ENCODE measurements around the gene DOCK1. TPM values are rescaled to one million over a fixed set of nuclear protein-coding genes. Genes with fewer than 3 reads are reported as not detected.

DOCK1 gene
- total RNA-seq, 1 experiment from 2014 or later: 82.2 TPM

DNA sequence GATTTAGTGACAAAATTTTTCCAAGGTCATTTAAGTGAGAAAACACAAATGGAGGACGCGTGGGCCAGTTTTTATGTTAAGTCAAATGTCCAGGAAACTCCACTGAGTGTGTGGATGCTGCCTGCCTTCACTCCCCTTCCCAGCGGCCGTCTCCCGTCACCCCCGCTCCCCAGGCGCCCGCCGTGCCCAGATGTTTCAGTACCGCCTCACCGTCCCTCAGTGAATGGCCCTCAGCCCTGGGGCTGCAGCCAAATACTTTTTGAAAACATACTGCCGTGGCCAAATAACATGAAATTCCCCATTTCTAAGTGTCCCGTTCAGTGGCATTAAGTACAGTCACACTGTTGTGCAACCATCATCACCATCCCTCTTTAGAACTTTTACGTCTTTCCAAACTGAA lies 159.2 kb downstream of the DOCK1 start:
- Mint-ChIP-seq H3K36me3 (ENCODE audit: insufficient read depth, unreplicated experiment) (peaks cover 80% of the 10 kb centered on the region), H3K9me3 (ENCODE audit: unreplicated experiment) (peaks cover 7% of the 10 kb centered on the region), H3K27me3 (ENCODE audit: insufficient read depth, unreplicated experiment) (no peaks in the 10 kb centered on the region), H3K4me1 (ENCODE audit: low read depth, unreplicated experiment) (no peaks in the 10 kb centered on the region), H3K4me3 (ENCODE audit: unreplicated experiment) (no peak overlapping the region), H3K27ac (ENCODE audit: unreplicated experiment) (no peak overlapping the region)
- CTCF ChIA-PET: no interaction called here
- no peaks in the 10 kb centered on the region for H3K27me3 ChIP-seq (replicated peaks; ENCODE audit: control insufficient read depth, insufficient read depth, low read length)
- peaks cover under 1% of the 10 kb centered on the region; the same call in 1 of the 2 replicates for H3K9me3 ChIP-seq
- POLR2A ChIA-PET: no interaction called here
- H3K4me3 ChIP-seq (ENCODE audit: low read depth, low read length): no peak overlapping the region
- H3K36me3 ChIP-seq (ENCODE audit: control insufficient read depth, insufficient read depth, low read length): no peaks in the 10 kb centered on the region
- H3K4me1 ChIP-seq: no peaks in the 10 kb centered on the region
- no TSS peak for BruUV-seq (replicated peaks)
- no peak for DNase-seq
- intact Hi-C loops (cut with micrococcal nuclease; ENCODE audit: unreplicated experiment): no loop called here
- TF ChIP-seq, protein P1, sequence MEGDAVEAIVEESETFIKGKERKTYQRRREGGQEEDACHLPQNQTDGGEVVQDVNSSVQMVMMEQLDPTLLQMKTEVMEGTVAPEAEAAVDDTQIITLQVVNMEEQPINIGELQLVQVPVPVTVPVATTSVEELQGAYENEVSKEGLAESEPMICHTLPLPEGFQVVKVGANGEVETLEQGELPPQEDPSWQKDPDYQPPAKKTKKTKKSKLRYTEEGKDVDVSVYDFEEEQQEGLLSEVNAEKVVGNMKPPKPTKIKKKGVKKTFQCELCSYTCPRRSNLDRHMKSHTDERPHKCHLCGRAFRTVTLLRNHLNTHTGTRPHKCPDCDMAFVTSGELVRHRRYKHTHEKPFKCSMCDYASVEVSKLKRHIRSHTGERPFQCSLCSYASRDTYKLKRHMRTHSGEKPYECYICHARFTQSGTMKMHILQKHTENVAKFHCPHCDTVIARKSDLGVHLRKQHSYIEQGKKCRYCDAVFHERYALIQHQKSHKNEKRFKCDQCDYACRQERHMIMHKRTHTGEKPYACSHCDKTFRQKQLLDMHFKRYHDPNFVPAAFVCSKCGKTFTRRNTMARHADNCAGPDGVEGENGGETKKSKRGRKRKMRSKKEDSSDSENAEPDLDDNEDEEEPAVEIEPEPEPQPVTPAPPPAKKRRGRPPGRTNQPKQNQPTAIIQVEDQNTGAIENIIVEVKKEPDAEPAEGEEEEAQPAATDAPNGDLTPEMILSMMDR (IDR thresholded peaks at IDR 0.05; ENCODE audit: insufficient read depth in 1 of 2, low read depth in 1 of 2, low read length in 1 of 2, severe bottlenecking in 1 of 2, unreplicated experiment in 1 of 2): no peak

- H3K36me3 Mint-ChIP-seq (ENCODE audit: insufficient read depth, unreplicated experiment): peaks cover 65% of the 10 kb centered on the region
- Histone ChIP-seq H3K9me3 (no peaks in the 10 kb centered on the region), H3K4me3 (ENCODE audit: low read depth, low read length) (no peak overlapping the region), H3K36me3 (ENCODE audit: control insufficient read depth, insufficient read depth, low read length) (no peaks in the 10 kb centered on the region), H3K4me1 (no peaks in the 10 kb centered on the region), H3K27me3 (replicated peaks; ENCODE audit: control insufficient read depth, insufficient read depth, low read length) (no peaks in the 10 kb centered on the region)
- no TSS peak for BruUV-seq (replicated peaks)
- no peak overlapping the region for H3K27ac Mint-ChIP-seq (ENCODE audit: unreplicated experiment)
- intact Hi-C loops (cut with micrococcal nuclease; ENCODE audit: unreplicated experiment): no loop called here
- no peak overlapping the region for H3K4me3 Mint-ChIP-seq (ENCODE audit: unreplicated experiment)
- H3K27me3 Mint-ChIP-seq (ENCODE audit: insufficient read depth, unreplicated experiment): no peaks in the 10 kb centered on the region
- ChIA-PET CTCF (no interaction called here), POLR2A (no interaction called here)
- TF ChIP-seq, protein P1 (IDR thresholded peaks at IDR 0.05; ENCODE audit: insufficient read depth in 1 of 2, low read depth in 1 of 2, low read length in 1 of 2, severe bottlenecking in 1 of 2, unreplicated experiment in 1 of 2): no peak
- no peaks in the 10 kb centered on the region for H3K9me3 Mint-ChIP-seq (ENCODE audit: unreplicated experiment)
- H3K4me1 Mint-ChIP-seq (ENCODE audit: low read depth, unreplicated experiment): no peaks in the 10 kb centered on the region
- no peak for DNase-seq
Observed at GRCh38 chr10:127067542-127068194, 162.4 kb downstream of the DOCK1 start.

DNA sequence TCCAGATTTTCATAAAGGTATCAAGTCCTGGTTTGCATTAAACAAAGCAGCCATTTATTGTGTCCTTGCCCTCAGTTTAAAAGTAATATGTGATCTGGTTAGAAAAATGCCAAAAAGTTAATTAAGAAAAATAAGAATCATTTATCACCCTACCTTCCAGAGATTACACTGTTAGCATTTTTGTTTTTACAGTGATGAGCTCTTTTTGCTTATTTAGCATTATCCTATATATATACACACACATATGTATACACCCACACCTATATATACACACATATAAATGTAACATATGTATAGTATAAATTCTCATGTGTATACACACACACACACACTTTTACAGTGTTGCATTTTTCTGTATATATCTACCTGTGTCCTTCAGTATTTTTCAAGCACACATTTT lies 163.3 kb downstream of the DOCK1 start:
- no peaks in the 10 kb centered on the region for H3K4me1 ChIP-seq
- intact Hi-C loops (cut with micrococcal nuclease; ENCODE audit: unreplicated experiment): no loop called here
- H3K36me3 ChIP-seq (ENCODE audit: control insufficient read depth, insufficient read depth, low read length): no peaks in the 10 kb centered on the region
- Mint-ChIP-seq H3K36me3 (ENCODE audit: insufficient read depth, unreplicated experiment) (peaks cover 62% of the 10 kb centered on the region), H3K27me3 (ENCODE audit: insufficient read depth, unreplicated experiment) (no peaks in the 10 kb centered on the region), H3K9me3 (ENCODE audit: unreplicated experiment) (no peaks in the 10 kb centered on the region), H3K4me3 (ENCODE audit: unreplicated experiment) (no peak overlapping the region), H3K27ac (ENCODE audit: unreplicated experiment) (no peak overlapping the region), H3K4me1 (ENCODE audit: low read depth, unreplicated experiment) (no peaks in the 10 kb centered on the region)
- CTCF ChIA-PET: no interaction called here
- POLR2A ChIA-PET: no interaction called here
- no peaks in the 10 kb centered on the region for H3K9me3 ChIP-seq
- DNase-seq: no peak
- no peaks in the 10 kb centered on the region for H3K27me3 ChIP-seq (replicated peaks; ENCODE audit: control insufficient read depth, insufficient read depth, low read length)
- BruUV-seq (replicated peaks): no TSS peak
- TF ChIP-seq, protein P1 (IDR thresholded peaks at IDR 0.05; ENCODE audit: insufficient read depth in 1 of 2, low read depth in 1 of 2, low read length in 1 of 2, severe bottlenecking in 1 of 2, unreplicated experiment in 1 of 2): no peak
- H3K4me3 ChIP-seq (ENCODE audit: low read depth, low read length): no peak overlapping the region
